HFF-Myc (cell line): ENCODE measurements around the gene MTA2.

Source experiments
- DNase-seq: peaks from one replicate; pipeline ENCODE4 v3.0.0-alpha.2; 2011; ENCODE audit warnings: low read depth; ENCODE audit errors: extremely low read depth
- H3K4me3 ChIP-seq: replicated peaks from 2 replicates; pipeline ENCODE4 v1.5.1; 2011; ENCODE audit warnings: low read depth, mild to moderate bottlenecking, control low read depth, low read length
- TF ChIP-seq, protein P1 (sequence below): IDR thresholded peaks from 2 replicates; pipeline ENCODE4 v1.5.1; 2012; ENCODE audit warnings: mild to moderate bottlenecking, low read depth, low read length, control low read depth; ENCODE audit errors: missing control alignments

MTA2 gene

DNA sequence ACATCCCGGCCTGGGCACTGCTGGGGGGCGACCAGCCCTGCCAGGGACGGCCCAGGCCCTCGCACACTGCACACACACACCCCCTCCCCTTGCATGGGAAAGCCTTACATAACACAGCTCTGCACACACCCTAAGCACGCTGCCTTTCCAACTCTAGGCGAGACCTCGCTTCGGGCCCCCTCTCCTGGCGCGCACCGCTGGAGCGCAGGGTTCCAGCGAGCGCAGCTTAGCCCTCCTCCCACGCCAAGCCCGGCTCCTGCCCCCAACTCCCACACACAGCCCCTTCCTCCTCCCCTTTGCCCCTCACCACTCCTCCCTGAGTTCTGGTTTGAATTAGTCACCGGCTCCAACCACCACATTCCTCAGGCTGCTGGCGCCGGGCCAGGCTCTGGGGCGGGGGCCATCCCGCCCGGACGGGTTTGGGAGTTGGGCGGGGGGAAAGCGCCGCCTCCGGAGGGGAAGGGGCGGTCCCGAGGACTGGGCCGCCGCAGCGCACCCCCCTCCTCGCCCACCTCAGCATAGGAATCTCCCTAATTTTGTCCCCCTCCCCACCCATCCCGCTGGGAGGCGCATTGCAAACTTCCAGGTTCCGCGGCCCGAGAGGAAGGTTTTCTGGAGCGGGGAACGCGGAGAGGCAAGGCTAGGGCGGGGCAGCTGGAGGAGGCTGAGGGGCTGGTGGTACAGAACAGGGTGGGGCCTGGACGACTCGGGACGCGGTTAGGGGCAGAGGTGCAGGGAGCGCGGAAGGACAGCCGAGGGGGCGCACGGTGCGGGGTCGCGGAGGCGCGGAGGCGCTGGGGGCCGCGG, 56.0 kb downstream of the MTA2 start:
- peak overlapping the region; percentile 99 for H3K4me3 ChIP-seq
- TF ChIP-seq, protein P1, sequence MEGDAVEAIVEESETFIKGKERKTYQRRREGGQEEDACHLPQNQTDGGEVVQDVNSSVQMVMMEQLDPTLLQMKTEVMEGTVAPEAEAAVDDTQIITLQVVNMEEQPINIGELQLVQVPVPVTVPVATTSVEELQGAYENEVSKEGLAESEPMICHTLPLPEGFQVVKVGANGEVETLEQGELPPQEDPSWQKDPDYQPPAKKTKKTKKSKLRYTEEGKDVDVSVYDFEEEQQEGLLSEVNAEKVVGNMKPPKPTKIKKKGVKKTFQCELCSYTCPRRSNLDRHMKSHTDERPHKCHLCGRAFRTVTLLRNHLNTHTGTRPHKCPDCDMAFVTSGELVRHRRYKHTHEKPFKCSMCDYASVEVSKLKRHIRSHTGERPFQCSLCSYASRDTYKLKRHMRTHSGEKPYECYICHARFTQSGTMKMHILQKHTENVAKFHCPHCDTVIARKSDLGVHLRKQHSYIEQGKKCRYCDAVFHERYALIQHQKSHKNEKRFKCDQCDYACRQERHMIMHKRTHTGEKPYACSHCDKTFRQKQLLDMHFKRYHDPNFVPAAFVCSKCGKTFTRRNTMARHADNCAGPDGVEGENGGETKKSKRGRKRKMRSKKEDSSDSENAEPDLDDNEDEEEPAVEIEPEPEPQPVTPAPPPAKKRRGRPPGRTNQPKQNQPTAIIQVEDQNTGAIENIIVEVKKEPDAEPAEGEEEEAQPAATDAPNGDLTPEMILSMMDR, result no peak
- DNase-seq, result peak; percentile 90

- no peak for DNase-seq
- peak overlapping the region; percentile 99 for H3K4me3 ChIP-seq
- TF ChIP-seq, protein P1, result no peak
These were observed 56.9 kb downstream of the MTA2 start for GRCh38 chr11:62544581-62545436.

GRCh38 chr11:62543680-62544444, 57.8 kb downstream of the MTA2 start:
- TF ChIP-seq, protein P1, result no peak
- H3K4me3 ChIP-seq, result peak overlapping the region; percentile 99
- no peak for DNase-seq
